Ovary (tissue), 3 donors: ENCODE results near the gene KIF3B.
"Not testable (repeated sequence)": the region's sequence is repeated elsewhere in the genome, so short reads cannot be mapped to it uniquely, and the experiment has no call there.

Experiments
- EP300 ChIP-seq: sonication (generic); formaldehyde crosslinking; IDR thresholded peaks from one replicate; pipeline ENCODE4 v1.6.1; 2017; ENCODE audit warnings: antibody characterized with exemption
- TF ChIP-seq, protein P1 (sequence below), 3 donors: fragments of 450-650 bp in 2 of 3; fragments of 200-600 bp in 1 of 3; IDR thresholded peaks; one replicate each; pipeline versions ENCODE4 v1.5.1 to v1.8.0; 2016 to 2022; ENCODE audit warnings: antibody characterized with exemption in 3 of 3, mild to moderate bottlenecking in 1 of 3
- donor health status: DM: no; HTN: no; CAD: no.

DNA sequence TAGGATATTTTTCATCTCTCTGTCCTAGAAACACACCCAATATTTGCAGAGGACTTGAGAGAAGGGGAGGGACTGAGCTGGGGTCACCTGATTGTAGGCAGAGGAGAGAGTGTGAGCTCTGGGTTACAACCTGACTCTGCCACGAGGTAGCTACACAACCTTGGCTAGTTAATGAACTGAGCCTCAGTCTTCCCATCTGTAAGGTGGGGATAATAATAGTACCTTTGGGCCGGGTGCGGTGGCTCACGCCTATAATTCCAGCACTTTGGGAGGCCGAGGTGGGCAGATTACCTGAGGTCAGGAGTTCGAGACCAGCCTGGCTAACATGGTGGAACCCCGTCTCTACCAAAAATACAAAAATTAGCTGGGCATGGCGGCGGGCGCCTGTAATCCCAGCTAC is 16.5 kb upstream of the KIF3B start:
- TF ChIP-seq, protein P1, sequence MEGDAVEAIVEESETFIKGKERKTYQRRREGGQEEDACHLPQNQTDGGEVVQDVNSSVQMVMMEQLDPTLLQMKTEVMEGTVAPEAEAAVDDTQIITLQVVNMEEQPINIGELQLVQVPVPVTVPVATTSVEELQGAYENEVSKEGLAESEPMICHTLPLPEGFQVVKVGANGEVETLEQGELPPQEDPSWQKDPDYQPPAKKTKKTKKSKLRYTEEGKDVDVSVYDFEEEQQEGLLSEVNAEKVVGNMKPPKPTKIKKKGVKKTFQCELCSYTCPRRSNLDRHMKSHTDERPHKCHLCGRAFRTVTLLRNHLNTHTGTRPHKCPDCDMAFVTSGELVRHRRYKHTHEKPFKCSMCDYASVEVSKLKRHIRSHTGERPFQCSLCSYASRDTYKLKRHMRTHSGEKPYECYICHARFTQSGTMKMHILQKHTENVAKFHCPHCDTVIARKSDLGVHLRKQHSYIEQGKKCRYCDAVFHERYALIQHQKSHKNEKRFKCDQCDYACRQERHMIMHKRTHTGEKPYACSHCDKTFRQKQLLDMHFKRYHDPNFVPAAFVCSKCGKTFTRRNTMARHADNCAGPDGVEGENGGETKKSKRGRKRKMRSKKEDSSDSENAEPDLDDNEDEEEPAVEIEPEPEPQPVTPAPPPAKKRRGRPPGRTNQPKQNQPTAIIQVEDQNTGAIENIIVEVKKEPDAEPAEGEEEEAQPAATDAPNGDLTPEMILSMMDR (IDR thresholded peaks at IDR 0.05) = not testable (repeated sequence)
- TF ChIP-seq EP300 = not testable (repeated sequence)
